K562 (cell line): ENCODE results near the gene ZSCAN22. TPM values are rescaled to one million over a fixed set of nuclear protein-coding genes. Genes with fewer than 3 reads are reported as not detected.

Source experiments
- ATF1 ChIP-seq, 2 experiments: fragments of 450-650 bp in 1 of 2; IDR thresholded peaks; 2 replicates each; pipeline ENCODE4 v1.6.1; 2016; ENCODE audit warnings: missing compliant biosample characterization in 1 of 2, missing genetic modification characterization in 1 of 2
- BHLHE40 ChIP-seq: IDR thresholded peaks from 2 replicates; pipeline ENCODE4 v1.6.1; 2011; ENCODE audit warnings: low read length, improper control_type of control experiment
- CBX1 ChIP-seq: sonication (generic); IDR thresholded peaks from 2 replicates; pipeline ENCODE4 v1.6.1; 2016; ENCODE audit warnings: antibody characterized with exemption, low read depth, mild to moderate bottlenecking
- CREBBP ChIP-seq: IDR thresholded peaks from one replicate; pipeline ENCODE4 v1.6.1; 2012; ENCODE audit warnings: low read depth, mild to moderate bottlenecking, control low read depth, inconsistent platforms, low read length
- DNMT1 ChIP-seq: fragments of 450-650 bp; IDR thresholded peaks from 2 replicates; pipeline ENCODE4 v1.6.1; 2016; ENCODE audit warnings: antibody characterized with exemption, mild to moderate bottlenecking
- ELF1 ChIP-seq: fragments of 200-800 bp; sonication (Bioruptor generic); IDR thresholded peaks from 2 replicates; pipeline ENCODE4 v1.6.1; 2016; ENCODE audit warnings: missing genetic modification characterization, missing compliant biosample characterization
- GTF2E2 ChIP-seq: fragments of 200-800 bp; sonication (Bioruptor generic); IDR thresholded peaks from 2 replicates; pipeline ENCODE4 v1.6.1; 2016; ENCODE audit warnings: missing genetic modification characterization, missing compliant biosample characterization
- GTF3C2 ChIP-seq: IDR thresholded peaks from 3 replicates; pipeline ENCODE4 v1.6.1; 2011; ENCODE audit warnings: borderline replicate concordance, mild to moderate bottlenecking, moderate library complexity; ENCODE audit not compliant: insufficient read length; ENCODE audit errors: extremely low read depth
- KLF6 ChIP-seq: fragments of 250-450 bp; sonication (Bioruptor Pico); IDR thresholded peaks from 2 replicates; pipeline ENCODE4 v1.4.0; 2020; ENCODE audit warnings: mild to moderate bottlenecking, moderate library complexity, borderline replicate concordance
- NFATC3 ChIP-seq: fragments of 450-650 bp; IDR thresholded peaks from 2 replicates; pipeline ENCODE4 v1.6.1; 2017; ENCODE audit warnings: mild to moderate bottlenecking
- RFX7 ChIP-seq: fragments of 250-450 bp; sonication (Bioruptor Pico); IDR thresholded peaks from 2 replicates; pipeline ENCODE4 v1.5.1; 2021; ENCODE audit warnings: mild to moderate bottlenecking
- TBL1XR1 ChIP-seq, 2 experiments: IDR thresholded peaks; 2 replicates each; pipeline ENCODE4 v1.6.1; 2012; ENCODE audit warnings: improper control_type of control experiment in 2 of 2, low read length in 2 of 2, mild to moderate bottlenecking in 1 of 2
- ZNF79 ChIP-seq: fragments of 250-450 bp; sonication (Bioruptor Pico); IDR thresholded peaks from 2 replicates; pipeline ENCODE4 v1.4.0; 2020; ENCODE audit warnings: low read depth, mild to moderate bottlenecking, moderate library complexity
- polyA plus RNA-seq, 8 experiments: library from polyadenylated mRNA; depleted of rRNA in 4 of 8; stranded (reverse) in 5 of 8; unstranded in 3 of 8; fragments of >200 nt; fragmentation: Nextera tagmentation in 2 of 8; fragmentation: Illumina TruSeq in 1 of 8; extraction: Ambion mirVana in 2 of 8; extraction: Trizol in 1 of 8; gene quantifications; 2 replicates each; pipeline versions ENCODE4 v1.2.1 to v1.2.3, GENCODE V29; 2011 to 2014; ENCODE audit warnings: inconsistent platforms in 1 of 8, missing spikeins in 1 of 8
- total RNA-seq, 7 experiments: library from RNA; depleted of rRNA in 6 of 7; stranded (reverse); fragments of >200 nt in 6 of 7; fragmentation: Illumina TruSeq in 2 of 7; extraction: Trizol in 2 of 7; gene quantifications; 2 replicates each; pipeline versions ENCODE4 v1.2.1 to v1.2.3, GENCODE V29; 2011 to 2021; ENCODE audit warnings: low replicate concordance in 1 of 7
- TF ChIP-seq, protein P1 (sequence below): fragments of 250-450 bp; sonication (Bioruptor Pico); IDR thresholded peaks from 2 replicates; pipeline ENCODE4 v1.5.0; 2021
- TF ChIP-seq, protein P2 (sequence below), 3 experiments: IDR thresholded peaks in 2 of 3; conservative IDR thresholded peaks in 1 of 3; 2 replicates each; pipeline ENCODE4 v1.5.1; 2011 to 2012; ENCODE audit warnings: low read length in 3 of 3, mild to moderate bottlenecking in 3 of 3, control low read depth in 2 of 3, improper control_type of control experiment in 1 of 3, inconsistent platforms in 1 of 3, low read depth in 1 of 3, mixed read lengths in 1 of 3, moderate library complexity in 1 of 3; ENCODE audit not compliant: insufficient read depth in 2 of 3
- TF ChIP-seq, protein P3 (sequence below): fragments of 250-450 bp; sonication (Bioruptor Pico); IDR thresholded peaks from 2 replicates; pipeline ENCODE4 v1.4.0; 2020; ENCODE audit warnings: mild to moderate bottlenecking, moderate library complexity, borderline replicate concordance

The ZSCAN22 gene
- total and polyA plus RNA-seq, 9 of the 15 experiments (the other 6 are each of a cell fraction or from before 2014, with no cell fraction given), result 0.98 to 5.3 (median 3.0) TPM

DNA sequence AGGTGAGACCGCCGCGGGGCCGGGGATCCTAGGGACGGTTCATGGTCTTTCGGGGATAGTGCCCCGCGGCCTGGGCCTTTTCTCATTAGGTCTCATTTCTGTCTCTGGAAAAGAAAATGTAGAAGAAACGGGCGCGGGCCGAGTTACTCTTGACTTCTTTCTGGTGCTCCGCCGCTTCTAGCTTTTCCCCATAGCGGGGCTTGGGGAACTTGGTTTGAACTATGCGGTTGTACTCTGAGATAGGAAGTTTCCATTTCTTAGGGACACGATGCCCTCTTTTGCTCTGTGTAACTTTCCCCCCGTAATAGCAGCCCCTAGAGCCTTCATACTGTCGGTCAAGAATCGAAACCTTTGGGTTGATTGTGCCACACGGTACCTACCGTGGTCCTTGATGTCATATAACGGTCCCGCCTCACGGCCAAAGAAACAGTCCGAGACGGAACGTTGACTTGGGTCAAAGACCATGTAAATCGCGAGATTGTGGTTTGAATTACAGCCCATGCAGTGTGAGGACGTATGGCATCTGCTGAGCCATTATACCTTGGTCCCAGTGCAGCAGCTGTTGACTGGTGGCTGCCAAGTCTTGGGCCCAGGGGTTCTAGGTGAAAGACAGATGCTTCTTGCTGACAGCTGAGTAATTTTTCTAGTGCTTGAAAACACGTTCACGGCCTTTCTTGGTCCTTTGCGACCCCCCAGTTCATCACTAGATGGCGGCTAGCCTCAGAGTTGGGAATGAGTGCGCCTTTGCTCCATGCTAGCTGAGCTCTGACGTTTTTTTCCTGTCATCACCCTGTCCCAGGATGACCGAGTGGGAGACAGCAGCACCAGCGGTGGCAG, 60.8 kb downstream of the ZSCAN22 start (continued):
- TF ChIP-seq, protein P1, sequence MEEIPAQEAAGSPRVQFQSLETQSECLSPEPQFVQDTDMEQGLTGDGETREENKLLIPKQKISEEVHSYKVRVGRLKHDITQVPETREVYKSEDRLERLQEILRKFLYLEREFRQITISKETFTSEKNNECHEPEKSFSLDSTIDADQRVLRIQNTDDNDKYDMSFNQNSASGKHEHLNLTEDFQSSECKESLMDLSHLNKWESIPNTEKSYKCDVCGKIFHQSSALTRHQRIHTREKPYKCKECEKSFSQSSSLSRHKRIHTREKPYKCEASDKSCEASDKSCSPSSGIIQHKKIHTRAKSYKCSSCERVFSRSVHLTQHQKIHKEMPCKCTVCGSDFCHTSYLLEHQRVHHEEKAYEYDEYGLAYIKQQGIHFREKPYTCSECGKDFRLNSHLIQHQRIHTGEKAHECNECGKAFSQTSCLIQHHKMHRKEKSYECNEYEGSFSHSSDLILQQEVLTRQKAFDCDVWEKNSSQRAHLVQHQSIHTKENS, result no peak
- TF ChIP-seq KLF6 (CRISPR knock-in tag) (no peak), DNMT1 (no peak), CREBBP (no peak), GTF3C2 (no peak), RFX7 (CRISPR knock-in tag) (no peak), ZNF79 (no peak), ATF1 (CRISPR knock-in tag; IDR thresholded peaks at IDR 0.05) (no peak), ATF1 (tag; IDR thresholded peaks at IDR 0.05) (peak; percentile 80), NFATC3 (peak; percentile 58; the same call in 1 of the 2 replicates), TBL1XR1 (IDR thresholded peaks at IDR 0.05; ENCODE audit: low read length in 2 of 2) (no peak; a peak in 1 of 4 replicates), CBX1 (no peak), BHLHE40 (no peak), ELF1 (tag) (peak; percentile 71; the same call in 1 of the 2 replicates), GTF2E2 (tag) (peak; percentile 1; the same call in 1 of the 2 replicates)
- TF ChIP-seq, protein P2, sequence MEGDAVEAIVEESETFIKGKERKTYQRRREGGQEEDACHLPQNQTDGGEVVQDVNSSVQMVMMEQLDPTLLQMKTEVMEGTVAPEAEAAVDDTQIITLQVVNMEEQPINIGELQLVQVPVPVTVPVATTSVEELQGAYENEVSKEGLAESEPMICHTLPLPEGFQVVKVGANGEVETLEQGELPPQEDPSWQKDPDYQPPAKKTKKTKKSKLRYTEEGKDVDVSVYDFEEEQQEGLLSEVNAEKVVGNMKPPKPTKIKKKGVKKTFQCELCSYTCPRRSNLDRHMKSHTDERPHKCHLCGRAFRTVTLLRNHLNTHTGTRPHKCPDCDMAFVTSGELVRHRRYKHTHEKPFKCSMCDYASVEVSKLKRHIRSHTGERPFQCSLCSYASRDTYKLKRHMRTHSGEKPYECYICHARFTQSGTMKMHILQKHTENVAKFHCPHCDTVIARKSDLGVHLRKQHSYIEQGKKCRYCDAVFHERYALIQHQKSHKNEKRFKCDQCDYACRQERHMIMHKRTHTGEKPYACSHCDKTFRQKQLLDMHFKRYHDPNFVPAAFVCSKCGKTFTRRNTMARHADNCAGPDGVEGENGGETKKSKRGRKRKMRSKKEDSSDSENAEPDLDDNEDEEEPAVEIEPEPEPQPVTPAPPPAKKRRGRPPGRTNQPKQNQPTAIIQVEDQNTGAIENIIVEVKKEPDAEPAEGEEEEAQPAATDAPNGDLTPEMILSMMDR (IDR thresholded peaks at IDR 0.05 in 2 of 3, conservative IDR thresholded peaks at IDR 0.05 in 1 of 3; ENCODE audit: insufficient read depth in 2 of 3, low read depth in 1 of 3, low read length in 3 of 3), result peak; percentile 34 to 42 (median 35); a peak in 5 of 6 replicates
- TF ChIP-seq, protein P3, sequence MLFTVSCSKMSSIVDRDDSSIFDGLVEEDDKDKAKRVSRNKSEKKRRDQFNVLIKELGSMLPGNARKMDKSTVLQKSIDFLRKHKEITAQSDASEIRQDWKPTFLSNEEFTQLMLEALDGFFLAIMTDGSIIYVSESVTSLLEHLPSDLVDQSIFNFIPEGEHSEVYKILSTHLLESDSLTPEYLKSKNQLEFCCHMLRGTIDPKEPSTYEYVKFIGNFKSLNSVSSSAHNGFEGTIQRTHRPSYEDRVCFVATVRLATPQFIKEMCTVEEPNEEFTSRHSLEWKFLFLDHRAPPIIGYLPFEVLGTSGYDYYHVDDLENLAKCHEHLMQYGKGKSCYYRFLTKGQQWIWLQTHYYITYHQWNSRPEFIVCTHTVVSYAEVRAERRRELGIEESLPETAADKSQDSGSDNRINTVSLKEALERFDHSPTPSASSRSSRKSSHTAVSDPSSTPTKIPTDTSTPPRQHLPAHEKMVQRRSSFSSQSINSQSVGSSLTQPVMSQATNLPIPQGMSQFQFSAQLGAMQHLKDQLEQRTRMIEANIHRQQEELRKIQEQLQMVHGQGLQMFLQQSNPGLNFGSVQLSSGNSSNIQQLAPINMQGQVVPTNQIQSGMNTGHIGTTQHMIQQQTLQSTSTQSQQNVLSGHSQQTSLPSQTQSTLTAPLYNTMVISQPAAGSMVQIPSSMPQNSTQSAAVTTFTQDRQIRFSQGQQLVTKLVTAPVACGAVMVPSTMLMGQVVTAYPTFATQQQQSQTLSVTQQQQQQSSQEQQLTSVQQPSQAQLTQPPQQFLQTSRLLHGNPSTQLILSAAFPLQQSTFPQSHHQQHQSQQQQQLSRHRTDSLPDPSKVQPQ (CRISPR knock-in tag), result no peak
